T-helper 1 cell treated with Interleukin-12 subunit alpha and Interleukin-12 subunit beta and Interleukin-4 antibody, amounts not matched to agents 30 ng/mL and 1 ng/mL, for 36 hours (primary cell): Measurements from ENCODE around the gene NAB2. TPM values are rescaled to one million over a fixed set of nuclear protein-coding genes. Genes with fewer than 3 reads are reported as not detected.

Experiments used
- intact Hi-C: fragments of 100-400 bp; cut with micrococcal nuclease; formaldehyde crosslinking; loops from one replicate; pipeline ENCODE4 v1.15.1; 2024
- total RNA-seq: library from RNA; stranded (reverse); gene quantifications from 2 replicates; pipeline ENCODE4 v1.2.3, GENCODE V29; 2022

The NAB2 gene
- total RNA-seq, 1 donor from 2014 or later, result 12.3 TPM

GRCh38 chr12:57129321-57129842 lies 40.5 kb downstream of the NAB2 start:
- intact Hi-C loops, result no loop called here

- intact Hi-C loops, result no loop called here
Observed at GRCh38 chr12:57129889-57130288, 41.0 kb downstream of the NAB2 start.

- intact Hi-C loops, result no loop called here
Observed at GRCh38 chr12:57130941-57131340, 42.0 kb downstream of the NAB2 start.

GRCh38 chr12:57131896-57132744 lies 43.2 kb downstream of the NAB2 start:
- intact Hi-C loops, result no loop called here

- intact Hi-C loops, result no loop called here
Observed at GRCh38 chr12:57133013-57133569, 44.2 kb downstream of the NAB2 start.

GRCh38 chr12:57133916-57134315 lies 45.0 kb downstream of the NAB2 start:
- intact Hi-C loops, result no loop called here

- intact Hi-C loops, result no loop called here
Observed at GRCh38 chr12:57134949-57135348, 46.0 kb downstream of the NAB2 start.

GRCh38 chr12:57135527-57136326 lies 46.8 kb downstream of the NAB2 start:
- intact Hi-C loops, result no loop called here

GRCh38 chr12:57138526-57139272 lies 49.8 kb downstream of the NAB2 start:
- intact Hi-C loops, result no loop called here

- intact Hi-C loops, result no loop called here
Observed at GRCh38 chr12:57139796-57140649, 51.1 kb downstream of the NAB2 start.

- intact Hi-C loops, result no loop called here
Observed at GRCh38 chr12:57141249-57141648, 52.3 kb downstream of the NAB2 start.

- intact Hi-C loops, result no loop called here
Observed at GRCh38 chr12:57142121-57142520, 53.2 kb downstream of the NAB2 start.

- intact Hi-C loops, result no loop called here
Observed at GRCh38 chr12:57142727-57143126, 53.8 kb downstream of the NAB2 start.

- intact Hi-C loops, result no loop called here
Observed at GRCh38 chr12:57143454-57143853, 54.5 kb downstream of the NAB2 start.

Other genes with a start within 250 kb of the NAB2 start
- not detected in 2 replicates for gene SDR9C7, start 154.7 kb upstream of the NAB2 start, total RNA-seq
- gene RDH16, start 131.5 kb upstream of the NAB2 start, total RNA-seq, result 0.41 and 0.47 TPM in 2 replicates
- 9.7 and 10.0 TPM in 2 replicates for gene ZBTB39, start 82.6 kb upstream of the NAB2 start, total RNA-seq
- 0.39 TPM in 1 of 2 replicates, not detected in the other for gene TAC3, start 72.6 kb upstream of the NAB2 start, total RNA-seq
- 1.4 and 1.5 TPM in 2 replicates for gene MYO1A, start 39.0 kb upstream of the NAB2 start, total RNA-seq
- 40.0 and 45.4 TPM in 2 replicates for gene NEMP1, start 10.3 kb upstream of the NAB2 start, total RNA-seq
- 165 and 178 TPM in 2 replicates for gene STAT6, start 22.2 kb downstream of the NAB2 start, total RNA-seq
- 0.86 and 1.1 TPM in 2 replicates for gene LRP1, start 39.4 kb downstream of the NAB2 start, total RNA-seq
- not detected in 2 replicates for gene LRP1-AS, start 58.5 kb downstream of the NAB2 start, total RNA-seq
- gene NXPH4, start 127.7 kb downstream of the NAB2 start, total RNA-seq, result 0.37 and 0.56 TPM in 2 replicates
- gene SHMT2, start 140.6 kb downstream of the NAB2 start, total RNA-seq, result 166 and 181 TPM in 2 replicates
- 4.2 and 5.7 TPM in 2 replicates for gene STAC3, start 162.1 kb downstream of the NAB2 start, total RNA-seq